Measurements from ENCODE around the gene NOD1. TPM values are rescaled to one million over a fixed set of nuclear protein-coding genes. Genes with fewer than 3 reads are reported as not detected.
A peak's percentile ranks its signal among the peaks of the same experiment; 100 is the strongest.

NOD1 gene
- polyA plus RNA-seq, 3 donors, result 2.8 to 15.0 (median 4.6) TPM

DNA sequence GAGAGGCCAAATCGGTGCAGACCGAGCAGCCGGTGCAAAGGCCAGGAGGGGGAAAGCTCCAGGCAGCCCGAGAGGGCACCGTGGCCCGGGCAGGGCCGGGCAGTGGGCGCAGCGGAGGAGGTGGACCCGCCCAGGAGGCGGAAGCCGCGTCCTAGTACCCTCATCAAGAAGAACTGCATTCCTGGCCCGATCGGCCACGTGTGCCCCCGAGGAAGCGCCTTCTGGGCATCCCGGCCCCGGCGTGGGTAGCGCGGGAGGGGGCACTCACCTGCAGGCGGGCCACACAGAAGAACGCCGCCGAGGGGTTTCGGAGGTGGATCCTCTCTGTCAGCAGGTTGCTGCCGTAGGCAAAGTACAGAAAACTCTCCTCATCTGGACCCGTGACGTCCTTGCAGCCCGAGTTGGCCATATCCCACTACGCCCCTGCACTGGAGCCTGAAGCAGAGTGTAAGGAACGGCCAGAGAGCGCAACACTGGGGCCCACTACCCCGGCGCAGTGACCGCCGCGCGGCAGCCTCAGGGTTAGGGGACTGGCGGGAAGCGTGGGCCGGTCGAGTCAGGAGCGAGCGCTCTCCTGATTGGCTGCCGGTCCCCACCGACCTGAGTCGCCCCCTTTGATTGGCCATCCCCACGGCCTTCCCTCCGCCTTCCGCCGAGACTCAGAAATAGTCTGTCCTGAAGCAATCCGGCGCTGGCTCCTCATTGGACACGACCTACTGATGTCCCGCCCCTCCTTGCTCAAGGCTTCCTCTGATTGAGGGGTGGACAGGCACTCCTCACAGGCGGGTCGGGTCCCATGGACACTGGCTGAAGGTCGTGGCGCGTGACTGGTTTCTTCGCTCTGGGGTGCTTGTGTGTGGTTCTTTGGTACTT, 26.0 kb upstream of the NOD1 start, which contains the start of gene GGCT:
GGCT (minus strand) TSS at position 529 of the 873 bp plus-strand sequence; CDS start at position 409, 120 bp downstream.
- Mint-ChIP-seq H3K4me1 (peaks cover 30% of the 10 kb centered on the region), H3K27ac (peak within 1 kb of the TSS; percentile 78 to 94 (median 90)), H3K4me3 (peak within 1 kb of the TSS; percentile 91 to 95), H3K36me3 (peaks cover 5 to 15% of the 10 kb centered on the region in 2 donors), H3K27me3 (ENCODE audit: low read depth in 3 of 3) (peaks cover 0 to 1% (median 0%) of the 10 kb centered on the region in 3 donors), H3K9me3 (peaks cover 0 to 10% (median 7%) of the 10 kb centered on the region in 7 donors)
- TF ChIP-seq, protein P1, sequence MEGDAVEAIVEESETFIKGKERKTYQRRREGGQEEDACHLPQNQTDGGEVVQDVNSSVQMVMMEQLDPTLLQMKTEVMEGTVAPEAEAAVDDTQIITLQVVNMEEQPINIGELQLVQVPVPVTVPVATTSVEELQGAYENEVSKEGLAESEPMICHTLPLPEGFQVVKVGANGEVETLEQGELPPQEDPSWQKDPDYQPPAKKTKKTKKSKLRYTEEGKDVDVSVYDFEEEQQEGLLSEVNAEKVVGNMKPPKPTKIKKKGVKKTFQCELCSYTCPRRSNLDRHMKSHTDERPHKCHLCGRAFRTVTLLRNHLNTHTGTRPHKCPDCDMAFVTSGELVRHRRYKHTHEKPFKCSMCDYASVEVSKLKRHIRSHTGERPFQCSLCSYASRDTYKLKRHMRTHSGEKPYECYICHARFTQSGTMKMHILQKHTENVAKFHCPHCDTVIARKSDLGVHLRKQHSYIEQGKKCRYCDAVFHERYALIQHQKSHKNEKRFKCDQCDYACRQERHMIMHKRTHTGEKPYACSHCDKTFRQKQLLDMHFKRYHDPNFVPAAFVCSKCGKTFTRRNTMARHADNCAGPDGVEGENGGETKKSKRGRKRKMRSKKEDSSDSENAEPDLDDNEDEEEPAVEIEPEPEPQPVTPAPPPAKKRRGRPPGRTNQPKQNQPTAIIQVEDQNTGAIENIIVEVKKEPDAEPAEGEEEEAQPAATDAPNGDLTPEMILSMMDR (IDR thresholded peaks at IDR 0.05), result no peak
- Histone ChIP-seq H3K36me3 (replicated peaks in 1 of 2; ENCODE audit: control insufficient read depth in 1 of 2, insufficient read depth in 2 of 2, low read length in 2 of 2) (no peaks in the 10 kb centered on the region), H3K9ac (ENCODE audit: insufficient read depth, low read length, poor library complexity, severe bottlenecking) (peak within 1 kb of the TSS; percentile 83), H3K4me2 (replicated peaks; ENCODE audit: extremely low read depth, low read length, poor library complexity, severe bottlenecking) (peak within 1 kb of the TSS; percentile 99), H3K4me3 (replicated peaks in 1 of 3; ENCODE audit: low read depth in 2 of 3, low read length in 3 of 3) (peak within 1 kb of the TSS; percentile 84 to 99 (median 89)), H3K27me3 (ENCODE audit: control insufficient read depth in 2 of 2, insufficient read depth in 2 of 2, low read length in 2 of 2) (no peaks in the 10 kb centered on the region), H2AFZ (ENCODE audit: insufficient read depth, low read depth, low read length, poor library complexity, severe bottlenecking) (peak within 1 kb of the TSS; percentile 97), H3K79me2 (ENCODE audit: insufficient read depth, low read length) (peaks cover 50% of the 10 kb centered on the region), H3K4me1 (ENCODE audit: control insufficient read depth in 1 of 2, insufficient read depth in 2 of 2, low read length in 2 of 2) (peaks cover 24 to 29% of the 10 kb centered on the region in 2 donors), H3K9me3 (replicated peaks in 1 of 2; ENCODE audit: control insufficient read depth in 1 of 2, insufficient read depth in 1 of 2, low read length in 2 of 2) (peaks cover 0 to 4% of the 10 kb centered on the region in 2 donors), H3K27ac (ENCODE audit: low read depth in 1 of 2, low read length in 2 of 2) (peak within 1 kb of the TSS; percentile 67 to 87), H4K20me1 (ENCODE audit: insufficient read depth, low read length) (peaks cover 4% of the 10 kb centered on the region)
- WGBS (ENCODE audit: insufficient coverage), result under 1% methylated on average over 60 of the region's 64 CpGs
- peak; percentile 97 to 99 (median 97) for DNase-seq
- intact Hi-C loops (cut with micrococcal nuclease), result loop anchor here in 1 of 2 donors (2.0 kb wide), 1 partner anchor 90 kb away; the partner anchor contains the start of gene GARS1

All from CD14-positive monocyte (primary cell).